NCI-H2227 treated with DMSO at 0.1 percent for 48 hours (cell line): ENCODE measurements around the gene REG1B.
"Not testable (repeated sequence)": the region's sequence is repeated elsewhere in the genome, so short reads cannot be mapped to it uniquely, and the experiment has no call there.

Experiments used
- DNase-seq: peaks from one replicate; lab custom pipeline; 2025; lab: John Stamatoyannopoulos, UW

Gene REG1B

GRCh38 chr2:79084495-79085135 lies 3.2 kb downstream of the REG1B start:
- DNase-seq: no peak

DNA sequence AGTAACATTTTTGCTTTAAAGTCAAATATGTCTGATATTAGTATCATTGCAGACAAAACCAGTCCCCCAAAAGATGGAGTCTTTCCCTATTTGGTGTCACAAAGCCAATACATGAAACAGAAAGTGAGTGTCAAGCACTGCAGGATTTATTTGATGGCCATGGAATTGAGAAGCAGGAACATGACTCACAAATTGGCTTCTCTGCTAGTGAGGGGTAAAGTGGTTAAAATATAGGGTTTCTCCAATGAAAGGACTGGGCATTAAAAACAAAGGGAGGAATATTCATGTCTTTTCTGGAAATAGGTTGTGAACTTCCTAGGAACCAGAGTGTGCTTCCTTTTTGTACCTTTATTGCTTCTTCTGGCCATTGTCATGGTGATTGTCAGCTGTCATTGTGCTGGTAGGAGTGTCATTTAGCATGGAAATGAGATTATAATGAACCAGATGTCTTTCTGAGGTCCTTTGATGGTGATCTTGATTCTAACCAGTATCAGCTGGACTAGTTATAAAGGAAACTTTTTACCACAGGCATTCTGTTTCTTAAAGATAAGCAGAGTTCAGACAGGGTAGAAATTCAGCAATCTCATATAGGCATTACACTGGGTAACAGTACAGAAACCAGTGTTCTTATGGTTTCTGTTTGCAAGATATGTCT lies 4.1 kb downstream of the REG1B start:
- no peak for DNase-seq

- DNase-seq: no peak
These were observed 4.8 kb downstream of the REG1B start for GRCh38 chr2:79082987-79083386.

DNA sequence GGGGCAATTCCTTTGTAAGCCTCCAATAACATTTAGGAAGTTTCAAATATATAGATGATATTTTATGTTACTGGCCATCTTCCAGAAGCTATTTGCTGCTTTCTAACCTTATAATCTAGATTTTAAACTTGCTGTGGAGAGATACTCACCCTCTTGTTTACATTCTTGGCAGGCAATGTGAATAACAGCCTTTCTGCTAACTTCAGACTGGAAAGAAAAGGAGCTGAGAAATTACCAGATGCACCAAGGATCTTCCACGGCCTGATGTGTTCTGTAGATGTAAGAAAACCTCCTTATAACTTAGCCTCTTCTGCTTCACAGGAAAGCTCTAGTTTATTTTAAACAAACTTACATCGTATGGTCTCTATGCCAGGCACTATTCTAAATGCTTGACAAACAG lies 16.7 kb downstream of the REG1B start:
- DNase-seq: no peak

- DNase-seq: no peak
These were observed 22.6 kb downstream of the REG1B start for GRCh38 chr2:79065201-79065600.

GRCh38 chr2:79054769-79055168 lies 33.0 kb downstream of the REG1B start:
- not testable (repeated sequence) for DNase-seq

- DNase-seq: not testable (repeated sequence)
These were observed 34.3 kb downstream of the REG1B start for GRCh38 chr2:79053486-79053885.

- peak; percentile 61 for DNase-seq
These were observed 46.8 kb downstream of the REG1B start for GRCh38 chr2:79041032-79041448.

DNA sequence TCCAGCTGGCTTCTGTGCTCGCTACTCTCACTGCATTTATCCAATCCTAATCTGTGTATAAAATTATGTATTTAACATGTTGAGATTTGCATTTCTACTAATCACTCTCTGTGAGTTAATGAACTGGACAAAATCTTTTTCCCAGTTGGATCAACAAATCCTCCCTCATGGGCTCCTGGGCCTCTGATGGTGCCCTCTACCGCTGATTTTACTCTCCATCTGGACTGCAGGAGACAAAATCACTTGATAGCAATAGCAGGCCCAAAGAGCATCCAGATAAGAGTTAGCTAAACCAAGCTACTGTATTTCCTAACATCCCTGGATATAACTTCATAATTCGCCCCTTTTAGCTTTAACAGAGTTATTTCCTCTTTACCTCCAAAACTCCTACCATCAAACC lies 47.8 kb downstream of the REG1B start:
- DNase-seq: no peak
